GM12865 (cell line): ENCODE results near the gene LMBR1L.

Source experiments
- DNase-seq: peaks from one replicate; pipeline ENCODE4 v3.0.0; 2010; ENCODE audit warnings: low read depth
- H3K4me3 ChIP-seq: 2 replicates; pipeline ENCODE4 v1.5.1; 2011; ENCODE audit warnings: mild to moderate bottlenecking, low read depth, low read length, control low read depth
- TF ChIP-seq, protein P1 (sequence below): IDR thresholded peaks from 2 replicates; pipeline ENCODE4 v1.5.1; 2011; ENCODE audit warnings: low read length, control low read depth, low read depth, inconsistent platforms; ENCODE audit not compliant: insufficient read depth; ENCODE audit errors: missing control alignments

Gene LMBR1L

GRCh38 chr12:49109641-49110463, 795 bp downstream of the LMBR1L start:
- TF ChIP-seq, protein P1, sequence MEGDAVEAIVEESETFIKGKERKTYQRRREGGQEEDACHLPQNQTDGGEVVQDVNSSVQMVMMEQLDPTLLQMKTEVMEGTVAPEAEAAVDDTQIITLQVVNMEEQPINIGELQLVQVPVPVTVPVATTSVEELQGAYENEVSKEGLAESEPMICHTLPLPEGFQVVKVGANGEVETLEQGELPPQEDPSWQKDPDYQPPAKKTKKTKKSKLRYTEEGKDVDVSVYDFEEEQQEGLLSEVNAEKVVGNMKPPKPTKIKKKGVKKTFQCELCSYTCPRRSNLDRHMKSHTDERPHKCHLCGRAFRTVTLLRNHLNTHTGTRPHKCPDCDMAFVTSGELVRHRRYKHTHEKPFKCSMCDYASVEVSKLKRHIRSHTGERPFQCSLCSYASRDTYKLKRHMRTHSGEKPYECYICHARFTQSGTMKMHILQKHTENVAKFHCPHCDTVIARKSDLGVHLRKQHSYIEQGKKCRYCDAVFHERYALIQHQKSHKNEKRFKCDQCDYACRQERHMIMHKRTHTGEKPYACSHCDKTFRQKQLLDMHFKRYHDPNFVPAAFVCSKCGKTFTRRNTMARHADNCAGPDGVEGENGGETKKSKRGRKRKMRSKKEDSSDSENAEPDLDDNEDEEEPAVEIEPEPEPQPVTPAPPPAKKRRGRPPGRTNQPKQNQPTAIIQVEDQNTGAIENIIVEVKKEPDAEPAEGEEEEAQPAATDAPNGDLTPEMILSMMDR, result no peak
- H3K4me3 ChIP-seq, result peak overlapping the region; percentile 85
- no peak for DNase-seq

GRCh38 chr12:49108958-49109404, 1.7 kb downstream of the LMBR1L start:
- no peak for DNase-seq
- TF ChIP-seq, protein P1, result no peak
- H3K4me3 ChIP-seq, result no peak overlapping the region

GRCh38 chr12:49105504-49106084, 5.1 kb downstream of the LMBR1L start:
- no peak overlapping the region for H3K4me3 ChIP-seq
- no peak for DNase-seq
- TF ChIP-seq, protein P1, result no peak

DNA sequence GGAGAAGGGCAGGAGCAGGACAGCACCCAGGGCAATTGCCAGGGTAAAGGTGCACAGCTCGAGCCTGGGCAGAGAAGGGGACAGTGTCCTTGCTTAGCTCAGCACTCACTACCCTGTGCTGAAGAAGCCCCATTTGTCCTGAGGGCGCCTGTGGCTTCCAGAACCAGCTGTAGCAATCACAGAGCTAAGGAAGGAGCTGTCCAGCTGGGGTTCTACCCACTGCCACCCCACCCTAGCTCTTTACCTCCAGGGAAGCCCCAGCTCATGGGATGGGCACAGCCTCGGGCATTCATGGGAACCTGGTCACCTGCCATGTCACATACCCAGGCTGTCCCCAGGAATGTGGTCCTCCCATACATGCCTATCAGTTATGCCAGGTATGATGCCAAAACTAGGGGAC, 5.8 kb downstream of the LMBR1L start:
- no peak overlapping the region for H3K4me3 ChIP-seq
- TF ChIP-seq, protein P1, result no peak
- DNase-seq, result no peak

- no peak for DNase-seq
- TF ChIP-seq, protein P1, result no peak
Measured at GRCh38 chr12:49100380-49100779, 10.3 kb downstream of the LMBR1L start.

GRCh38 chr12:49098703-49099102, 11.9 kb downstream of the LMBR1L start:
- no peak overlapping the region for H3K4me3 ChIP-seq
- DNase-seq, result no peak
- TF ChIP-seq, protein P1, result no peak

More at GRCh38 chr12:49100380-49100779, 10.3 kb downstream of the LMBR1L start:
- H3K4me3 ChIP-seq, result no peak overlapping the region
